PC-9 (cell line): ENCODE measurements around the gene DGKK. TPM values are rescaled to one million over a fixed set of nuclear protein-coding genes. Genes with fewer than 3 reads are reported as not detected.

ENCODE experiments used
- BruUV-seq: library from RNA; stranded (reverse); fragments of 400-500 nt; replicated peaks from 2 replicates; lab custom pipeline; 2021; lab: Mats Ljungman, UMichigan
- CTCF ChIA-PET: fragments of 300-600 bp; sonication (Branson Sonifier 250); formaldehyde crosslinking; loops from one replicate; lab custom pipeline; 2022; ENCODE audit warnings: antibody characterized with exemption; lab: Charles Lee
- POLR2A ChIA-PET: fragments of 300-600 bp; sonication (Branson Sonifier 250); formaldehyde crosslinking; loops from one replicate; lab custom pipeline; 2022; ENCODE audit warnings: antibody characterized with exemption; ENCODE audit not compliant: unreplicated experiment; lab: Charles Lee
- DNase-seq, 2 experiments: peaks; one replicate each; pipeline versions ENCODE4 v3.0.0 to v3.0.0-alpha.2; 2015 to 2022; ENCODE audit warnings: mixed read lengths in 1 of 2
- H2AFZ ChIP-seq: fragments of 200-600 bp; sonication (generic); 2 replicates; pipeline ENCODE4 v1.8.1; 2017; ENCODE audit warnings: antibody characterized with exemption
- H3F3A ChIP-seq: fragments of 200-600 bp; sonication (generic); 2 replicates; pipeline ENCODE4 v1.8.1; 2017; ENCODE audit warnings: antibody characterized with exemption, mild to moderate bottlenecking, low read depth; ENCODE audit not compliant: insufficient read depth
- H3K27ac ChIP-seq: fragments of 200-600 bp; sonication (generic); 2 replicates; pipeline ENCODE4 v1.6.1; 2016; ENCODE audit warnings: mixed run types
- H3K27me3 ChIP-seq: fragments of 200-600 bp; sonication (generic); 2 replicates; pipeline ENCODE4 v1.6.1; 2016; ENCODE audit warnings: low read depth, mixed run types; ENCODE audit not compliant: insufficient read depth
- H3K36me3 ChIP-seq: fragments of 200-600 bp; sonication (generic); 2 replicates; pipeline ENCODE4 v1.6.1; 2016; ENCODE audit warnings: low read depth, mixed run types
- H3K4me1 ChIP-seq: fragments of 200-600 bp; sonication (generic); replicated peaks from 2 replicates; pipeline ENCODE4 v1.6.1; 2016; ENCODE audit warnings: mixed run types; ENCODE audit not compliant: insufficient read depth
- H3K4me2 ChIP-seq: fragments of 200-600 bp; sonication (generic); 2 replicates; pipeline ENCODE4 v1.6.1; 2017; ENCODE audit warnings: mixed run types
- H3K4me3 ChIP-seq: fragments of 200-600 bp; sonication (generic); 2 replicates; pipeline ENCODE4 v1.6.1; 2016; ENCODE audit warnings: mixed run types
- H3K79me2 ChIP-seq: fragments of 200-600 bp; sonication (generic); 2 replicates; pipeline ENCODE4 v1.6.1; 2017; ENCODE audit warnings: low read depth, mixed run types
- H3K9me2 ChIP-seq: fragments of 200-600 bp; sonication (generic); 2 replicates; pipeline ENCODE4 v1.8.1; 2017; ENCODE audit warnings: mild to moderate bottlenecking; ENCODE audit not compliant: insufficient read depth
- H3K9me3 ChIP-seq: fragments of 200-600 bp; sonication (generic); 2 replicates; pipeline ENCODE4 v1.8.1; 2016; ENCODE audit warnings: low read depth; ENCODE audit not compliant: insufficient read depth
- H4K20me1 ChIP-seq: fragments of 200-600 bp; sonication (generic); 2 replicates; pipeline ENCODE4 v1.8.1; 2017; ENCODE audit not compliant: insufficient read depth
- EZH2 ChIP-seq: fragments of 200-600 bp; sonication (generic); IDR thresholded peaks from 2 replicates; pipeline ENCODE4 v1.8.0; 2017; ENCODE audit warnings: antibody characterized with exemption, low read depth
- intact Hi-C: fragments of 100-400 bp; cut with micrococcal nuclease; formaldehyde crosslinking; loops from one replicate; pipeline ENCODE4 v1.10.0; 2022; ENCODE audit not compliant: unreplicated experiment
- total RNA-seq: library from RNA; stranded (reverse); gene quantifications from 2 replicates; pipeline ENCODE4 v1.2.3, GENCODE V29; 2021
- TF ChIP-seq, protein P1 (sequence below): fragments of 200-600 bp; sonication (generic); conservative IDR thresholded peaks from 2 replicates; pipeline ENCODE4 v1.6.1; 2017; ENCODE audit warnings: mixed run types, antibody characterized with exemption, mild to moderate bottlenecking, moderate library complexity

Gene DGKK
- total RNA-seq, 1 experiment from 2014 or later, result not detected

- Histone ChIP-seq H3K79me2 (no peaks in the 10 kb centered on the region), H3F3A (no peaks in the 10 kb centered on the region), H3K4me3 (no peak overlapping the region), H3K9me3 (no peaks in the 10 kb centered on the region), H4K20me1 (no peaks in the 10 kb centered on the region), H3K27ac (no peak overlapping the region), H3K9me2 (no peaks in the 10 kb centered on the region), H3K4me1 (no peaks in the 10 kb centered on the region), H2AFZ (no peak overlapping the region), H3K27me3 (no peaks in the 10 kb centered on the region), H3K4me2 (no peak overlapping the region), H3K36me3 (no peaks in the 10 kb centered on the region)
- TF ChIP-seq, protein P1, sequence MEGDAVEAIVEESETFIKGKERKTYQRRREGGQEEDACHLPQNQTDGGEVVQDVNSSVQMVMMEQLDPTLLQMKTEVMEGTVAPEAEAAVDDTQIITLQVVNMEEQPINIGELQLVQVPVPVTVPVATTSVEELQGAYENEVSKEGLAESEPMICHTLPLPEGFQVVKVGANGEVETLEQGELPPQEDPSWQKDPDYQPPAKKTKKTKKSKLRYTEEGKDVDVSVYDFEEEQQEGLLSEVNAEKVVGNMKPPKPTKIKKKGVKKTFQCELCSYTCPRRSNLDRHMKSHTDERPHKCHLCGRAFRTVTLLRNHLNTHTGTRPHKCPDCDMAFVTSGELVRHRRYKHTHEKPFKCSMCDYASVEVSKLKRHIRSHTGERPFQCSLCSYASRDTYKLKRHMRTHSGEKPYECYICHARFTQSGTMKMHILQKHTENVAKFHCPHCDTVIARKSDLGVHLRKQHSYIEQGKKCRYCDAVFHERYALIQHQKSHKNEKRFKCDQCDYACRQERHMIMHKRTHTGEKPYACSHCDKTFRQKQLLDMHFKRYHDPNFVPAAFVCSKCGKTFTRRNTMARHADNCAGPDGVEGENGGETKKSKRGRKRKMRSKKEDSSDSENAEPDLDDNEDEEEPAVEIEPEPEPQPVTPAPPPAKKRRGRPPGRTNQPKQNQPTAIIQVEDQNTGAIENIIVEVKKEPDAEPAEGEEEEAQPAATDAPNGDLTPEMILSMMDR, result no peak
- no peak for TF ChIP-seq EZH2
- DNase-seq, result no peak
- no TSS peak for BruUV-seq
- intact Hi-C loops, result no loop called here
- POLR2A ChIA-PET, result no interaction called here
- CTCF ChIA-PET, result no interaction called here
Measured at GRCh38 chrX:50327235-50327634, 143.4 kb downstream of the DGKK start.
